Dermis blood vessel endothelial cell (primary cell): Measurements from ENCODE around the gene ADD1. TPM values are rescaled to one million over a fixed set of nuclear protein-coding genes. Genes with fewer than 3 reads are reported as not detected.

Experiments used
- DNase-seq: peaks from one replicate; pipeline ENCODE4 v3.0.0; 2010
- total RNA-seq: library from RNA; depleted of rRNA; stranded (reverse); fragments of >200 nt; gene quantifications from 2 replicates; pipeline ENCODE4 v1.2.3, GENCODE V29; 2014

Gene ADD1
- total RNA-seq, 1 donor from 2014 or later, result 168 TPM

DNA sequence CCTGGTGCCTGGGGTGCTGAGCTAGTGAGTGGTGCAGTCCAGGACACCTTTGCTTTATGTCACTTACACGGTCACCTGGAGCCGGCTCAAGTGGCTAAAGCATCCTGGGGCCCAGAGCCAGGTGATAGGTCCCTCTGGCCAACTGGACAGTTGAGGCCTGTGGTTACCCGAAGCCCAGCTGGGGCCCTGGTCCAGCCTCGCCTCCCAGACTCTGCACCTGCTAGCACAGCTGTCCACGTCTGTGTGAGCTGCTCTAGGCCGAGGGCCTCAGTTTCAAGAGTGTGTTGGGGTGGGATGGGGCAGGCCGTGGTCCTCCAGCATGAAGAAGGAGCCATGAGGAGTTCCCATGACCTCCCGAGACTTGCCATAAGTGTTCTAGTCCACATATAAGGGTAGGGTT lies 7.7 kb upstream of the ADD1 start:
- no peak for DNase-seq

GRCh38 chr4:2836391-2836859 lies 7.2 kb upstream of the ADD1 start:
- no peak for DNase-seq

DNA sequence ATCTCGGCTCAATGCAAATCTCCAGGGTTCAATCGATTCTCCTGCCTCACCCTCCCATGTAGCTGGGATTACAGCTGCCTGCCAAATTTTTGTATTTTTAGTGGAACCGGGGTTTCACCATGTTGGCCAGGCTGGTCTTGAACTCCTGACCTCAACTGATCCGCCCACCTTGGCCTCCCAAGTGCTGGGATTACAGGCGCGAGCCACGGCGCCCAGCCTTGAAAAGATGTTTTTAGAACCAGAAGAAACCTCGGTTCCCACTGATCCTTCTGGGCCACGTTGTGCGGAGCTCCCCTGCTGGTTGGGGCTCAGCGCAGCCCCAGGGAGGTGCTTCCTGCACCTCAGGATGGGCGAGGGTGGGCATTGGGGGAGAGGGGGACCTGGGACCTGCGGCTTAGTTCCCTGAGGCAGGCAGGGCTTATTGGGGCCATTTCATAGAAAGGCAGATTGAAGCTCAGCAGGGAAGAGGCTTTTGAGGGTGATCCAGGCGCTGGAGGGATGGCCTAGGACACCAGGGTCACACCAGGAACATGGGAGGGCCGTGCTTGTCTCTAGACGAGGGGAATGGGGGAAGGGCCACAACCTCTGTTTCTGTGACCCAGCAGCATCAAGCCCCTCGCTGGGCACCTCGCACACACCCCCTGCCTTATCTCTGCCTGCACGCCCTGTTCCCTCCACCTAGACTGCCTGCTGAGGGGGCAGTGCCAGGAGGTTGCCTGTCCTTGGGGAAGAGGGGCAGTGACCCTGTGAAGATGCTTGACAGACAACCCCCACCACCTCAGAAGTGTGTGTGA lies 6.3 kb upstream of the ADD1 start:
- DNase-seq, result no peak

DNA sequence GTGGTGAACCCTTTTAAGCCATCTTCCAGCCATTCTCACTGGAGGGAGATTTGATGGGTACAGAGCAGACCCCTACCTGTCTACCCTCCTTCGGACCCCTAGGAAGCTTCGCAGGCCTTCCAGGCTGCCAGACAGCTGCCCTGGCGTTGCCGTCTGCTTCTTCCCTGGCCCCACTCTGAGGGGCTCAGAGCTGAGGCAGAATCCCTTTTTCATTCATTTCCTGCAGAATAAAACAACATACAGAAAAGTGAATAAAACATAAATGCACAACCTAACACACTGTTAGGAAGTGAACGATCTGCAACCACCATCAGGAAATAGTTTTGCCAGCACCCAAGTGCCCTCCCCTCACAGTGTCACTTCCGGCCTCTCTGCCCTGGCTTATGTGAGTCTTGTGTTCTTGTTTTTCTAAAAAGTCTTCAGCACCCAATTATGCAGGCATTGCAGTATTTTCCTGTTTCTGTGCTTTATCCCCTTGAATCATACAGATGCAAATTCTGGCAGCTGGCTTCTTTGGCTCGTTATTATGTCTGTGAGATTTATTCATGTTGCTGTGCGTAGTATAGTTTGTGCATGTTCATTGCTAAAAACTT lies 5.6 kb upstream of the ADD1 start:
- DNase-seq, result peak; percentile 80

DNA sequence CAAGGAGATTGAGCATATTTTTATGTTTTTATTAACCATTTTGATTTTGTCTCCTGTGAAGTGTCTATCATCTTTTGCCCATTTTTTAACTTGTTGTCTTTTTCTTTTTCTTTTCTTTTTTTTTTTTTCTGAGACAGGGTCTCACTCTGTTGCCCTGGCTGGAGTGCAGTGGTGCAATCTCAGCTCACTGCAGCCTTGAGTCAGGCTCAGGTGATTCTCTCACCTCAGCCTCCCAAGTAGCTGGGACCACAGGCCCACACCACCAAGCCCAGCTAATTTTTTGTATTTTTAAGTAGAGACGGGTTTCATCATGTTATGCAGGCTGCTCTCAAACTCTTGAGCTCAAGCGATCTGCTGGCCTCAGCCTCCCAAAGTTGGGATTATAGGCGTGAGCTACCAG lies 4.6 kb upstream of the ADD1 start:
- no peak for DNase-seq

GRCh38 chr4:2842687-2843262 lies 869 bp upstream of the ADD1 start:
- no peak for DNase-seq

DNA sequence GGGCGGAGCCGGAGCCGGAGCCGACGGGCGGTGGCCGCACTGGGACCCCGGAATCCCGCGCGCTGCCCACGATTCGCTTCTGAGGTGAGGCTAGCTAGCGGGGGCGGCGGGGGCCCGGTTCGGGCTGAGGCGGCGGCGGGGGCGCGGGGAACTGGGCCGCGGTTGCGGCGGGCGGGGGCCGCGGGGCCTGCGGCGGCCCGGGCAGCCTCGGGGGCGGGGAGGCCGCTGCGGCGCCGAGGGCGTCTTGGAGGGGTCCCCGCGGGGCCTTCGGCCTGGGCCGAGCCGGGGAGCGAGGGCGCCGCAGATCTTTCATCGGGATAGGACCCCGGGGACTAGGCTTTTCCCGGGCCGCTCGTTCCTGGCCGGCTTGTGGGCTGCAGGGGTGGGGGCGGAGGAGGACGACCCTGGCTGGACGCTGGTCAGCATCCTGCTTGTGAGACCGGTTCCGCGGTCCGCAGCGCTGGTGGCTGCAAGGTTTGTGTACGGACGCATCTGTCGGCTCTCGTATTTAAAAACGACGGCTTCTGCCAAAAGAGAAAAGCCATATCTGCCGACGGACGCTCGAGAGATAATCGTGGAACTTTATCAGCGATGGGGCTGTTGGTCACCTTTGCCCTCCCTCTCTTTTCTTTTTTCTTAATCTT lies 419 bp downstream of the ADD1 start:
- peak; percentile 66 for DNase-seq

DNA sequence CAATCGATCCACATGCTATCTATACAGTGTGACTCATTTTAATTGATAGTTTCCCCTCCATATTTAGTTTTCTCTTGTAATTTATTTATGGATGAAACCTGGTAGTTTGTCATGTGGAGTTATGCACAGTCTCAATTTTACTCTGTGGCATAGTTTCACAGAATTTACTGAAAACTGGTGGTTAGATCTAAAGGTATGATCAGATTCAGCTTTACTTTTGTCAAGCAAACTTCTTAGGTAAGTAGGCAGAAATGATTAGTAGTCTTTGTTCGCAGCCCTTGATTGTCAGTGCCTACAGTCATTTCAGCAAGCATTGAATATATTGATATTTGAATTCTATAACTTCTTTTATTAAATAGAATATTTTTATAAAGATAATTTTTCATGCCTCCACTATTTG lies 2.5 kb downstream of the ADD1 start:
- no peak for DNase-seq

GRCh38 chr4:2847302-2847871 lies 3.7 kb downstream of the ADD1 start:
- DNase-seq, result no peak

DNA sequence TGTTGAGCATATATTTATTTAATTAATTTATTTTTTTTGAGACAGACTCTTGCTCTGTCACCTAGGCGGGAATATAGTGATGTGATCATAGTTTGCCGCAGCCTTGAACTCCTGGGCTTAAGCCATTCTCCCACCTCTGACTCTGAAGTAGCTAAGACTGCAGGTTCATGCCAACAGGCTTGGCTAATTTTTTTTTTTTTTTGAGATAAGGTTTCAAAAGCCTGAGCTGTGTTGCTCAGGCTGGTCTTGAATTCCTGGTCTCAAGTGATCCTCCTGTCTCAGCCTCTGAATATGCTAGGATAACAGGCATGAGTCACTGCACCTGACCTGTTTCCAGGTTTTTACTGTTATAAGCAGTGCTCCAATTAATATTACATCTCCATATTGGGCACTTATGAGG lies 4.8 kb downstream of the ADD1 start:
- DNase-seq, result no peak

DNA sequence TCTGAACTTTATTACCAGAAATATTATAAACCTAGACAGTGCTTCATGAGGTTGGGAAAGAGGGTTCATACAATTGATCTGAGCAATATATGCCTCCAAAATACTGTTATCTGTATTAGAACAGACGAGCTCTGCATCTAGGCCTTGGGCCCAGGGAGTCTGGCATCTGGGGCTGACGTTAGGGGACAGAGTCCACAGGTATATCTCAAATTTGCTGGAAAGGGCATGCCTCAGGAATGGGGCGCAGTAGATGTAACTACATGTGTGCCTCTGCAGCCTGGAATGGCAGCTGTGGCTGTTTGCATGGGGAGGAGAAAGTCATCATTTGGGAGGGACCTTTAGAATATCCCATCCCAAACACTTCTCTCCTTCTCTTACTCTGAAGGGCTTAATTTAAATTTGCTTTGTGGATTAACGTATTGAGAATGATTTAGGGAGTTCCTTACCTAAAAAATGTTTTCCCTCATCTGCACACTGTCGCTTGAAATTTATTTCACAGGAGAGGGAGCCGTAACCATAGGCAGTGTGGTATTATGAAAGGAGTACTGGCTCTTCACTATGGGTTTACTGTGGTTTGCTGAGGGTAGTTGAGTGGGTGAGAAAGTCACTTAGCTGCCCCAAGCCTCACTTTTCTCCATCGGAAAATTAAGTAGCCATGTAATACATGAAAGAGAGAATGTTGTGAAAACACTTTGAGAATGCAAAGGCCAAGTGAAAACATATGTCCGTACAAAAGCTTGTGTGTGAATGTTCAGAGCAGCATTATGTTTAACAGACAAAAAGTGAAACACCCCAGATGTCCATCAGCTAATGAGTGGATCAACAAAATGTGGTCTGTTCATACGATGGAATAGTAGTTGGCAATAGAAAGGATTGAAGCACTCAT lies 5.9 kb downstream of the ADD1 start:
- no peak for DNase-seq

DNA sequence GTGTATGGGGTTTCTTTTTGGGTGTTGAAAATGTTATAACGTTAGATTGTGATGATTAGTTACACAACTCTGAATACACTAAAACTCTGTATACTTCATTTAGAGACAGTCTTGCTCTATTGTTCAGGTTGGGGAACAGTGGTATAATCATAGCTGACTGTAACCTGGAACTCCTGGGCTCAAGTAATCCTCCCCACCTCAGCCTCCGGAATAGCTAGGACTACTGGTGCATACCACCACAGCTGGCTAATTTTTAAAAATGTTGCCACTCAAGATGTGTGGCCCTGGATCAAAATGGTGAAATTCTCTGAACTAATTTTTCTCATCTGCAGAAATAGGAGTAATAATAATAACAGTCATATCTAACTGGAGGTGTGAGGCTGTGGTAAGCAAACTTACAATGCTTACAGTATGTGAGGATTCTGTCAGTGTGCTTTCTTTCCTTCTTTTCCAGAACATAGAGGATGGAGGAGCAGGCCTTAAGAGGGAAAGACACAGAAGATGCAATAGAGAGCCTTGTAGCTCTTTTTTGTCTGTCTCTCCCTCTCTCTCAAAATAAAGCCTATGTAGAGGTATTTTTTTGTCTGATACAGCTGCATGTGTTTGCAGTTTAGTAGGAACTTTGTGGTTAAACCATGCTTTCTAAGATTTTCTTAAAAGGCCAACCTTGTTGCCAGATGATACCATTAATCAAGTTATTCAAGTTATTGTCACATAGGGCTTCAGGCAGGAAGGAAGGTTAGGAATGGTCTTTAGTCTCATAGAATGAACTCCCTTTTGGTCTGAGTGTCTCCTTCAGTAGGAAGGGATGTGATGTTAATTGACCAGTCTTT lies 7.5 kb downstream of the ADD1 start:
- DNase-seq, result no peak

DNA sequence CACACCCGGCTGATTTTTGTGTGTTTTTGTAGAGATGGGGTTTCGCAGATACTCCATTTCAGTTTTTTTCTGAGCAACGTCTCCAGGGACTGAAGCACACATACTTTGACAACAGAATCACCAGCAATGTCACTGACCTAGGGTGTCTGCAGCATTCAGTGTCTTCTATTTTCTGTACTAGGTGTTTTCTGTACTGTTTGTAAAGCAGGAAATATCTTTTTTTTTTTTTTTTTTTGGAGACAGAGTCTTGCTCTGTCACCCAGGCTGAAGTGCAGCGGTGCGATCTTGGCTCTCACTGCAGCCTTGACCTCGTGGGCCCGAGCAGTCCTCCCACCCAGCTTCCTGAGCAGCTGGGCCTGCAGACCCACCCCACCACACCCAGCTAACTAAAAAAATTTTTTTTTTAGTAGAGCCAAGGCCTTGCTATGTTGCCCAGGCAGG lies 8.9 kb downstream of the ADD1 start:
- DNase-seq, result no peak

- DNase-seq, result no peak
Measured at GRCh38 chr4:2855584-2855983, 11.9 kb downstream of the ADD1 start.

- no peak for DNase-seq
Measured at GRCh38 chr4:2856266-2856665, 12.6 kb downstream of the ADD1 start.

DNA sequence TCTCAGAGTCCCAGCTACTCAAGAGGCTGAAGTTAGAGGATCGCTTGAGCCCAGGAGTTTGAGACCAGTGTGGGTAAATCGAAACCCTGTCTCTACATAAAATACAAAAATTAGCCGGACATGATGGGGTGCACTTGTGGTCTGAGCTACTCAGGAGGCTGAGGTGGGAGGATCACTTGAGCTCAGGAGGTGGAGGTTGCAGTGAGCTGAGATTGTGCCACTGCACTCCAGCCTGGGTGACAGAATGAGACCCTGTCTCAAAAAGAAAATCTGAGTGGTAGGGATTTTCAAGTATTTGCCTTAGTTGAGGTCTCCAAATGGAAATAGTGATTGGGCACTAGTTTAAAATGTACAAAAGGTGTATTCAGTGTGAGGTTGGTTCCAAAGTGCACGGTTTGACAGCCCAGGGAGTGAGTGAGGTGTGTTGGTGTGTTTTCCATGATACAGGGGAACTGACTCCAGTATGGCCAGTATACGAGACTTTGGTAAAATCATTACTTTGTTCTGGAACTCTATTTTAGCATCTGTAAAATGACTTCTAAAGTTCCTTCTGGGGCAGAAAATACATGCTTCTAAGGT lies 13.8 kb downstream of the ADD1 start:
- no peak for DNase-seq

DNA sequence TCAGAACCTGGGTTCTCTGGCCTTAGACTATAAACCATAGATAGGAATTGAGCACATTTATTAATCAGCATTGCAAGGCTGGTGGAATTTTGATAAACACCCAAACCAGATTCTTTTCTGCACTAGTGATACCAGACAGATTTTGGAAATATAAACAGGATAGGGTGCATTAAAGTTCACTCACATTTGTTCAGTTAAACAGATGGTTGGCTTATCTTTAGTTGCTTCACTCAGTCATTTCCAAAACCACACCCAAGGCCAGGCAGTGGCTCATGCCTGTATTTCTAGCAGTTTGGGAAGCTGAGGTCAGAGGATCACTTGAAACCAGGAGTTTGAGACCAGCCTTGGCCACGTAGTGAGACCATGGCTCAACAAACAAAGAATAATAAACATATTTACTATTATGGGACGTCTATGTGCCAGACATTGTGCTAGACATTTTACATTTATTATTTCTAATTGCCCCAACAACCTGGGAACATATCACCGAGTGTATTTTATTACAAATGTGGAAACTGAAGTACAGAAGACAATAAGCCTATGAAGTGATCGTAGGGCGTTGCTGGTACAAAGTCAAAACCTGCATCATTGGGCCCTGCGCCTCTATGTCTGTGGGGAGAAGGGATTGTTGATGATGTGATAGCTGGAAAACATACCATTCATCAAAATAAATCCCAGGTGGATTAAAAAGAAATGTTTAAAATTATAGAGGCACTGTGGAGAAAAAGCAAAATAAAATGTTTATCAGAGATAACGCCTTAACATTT lies 15.0 kb downstream of the ADD1 start:
- no peak for DNase-seq

- no peak for DNase-seq
Measured at GRCh38 chr4:2859514-2859913, 15.9 kb downstream of the ADD1 start.

- peak; percentile 67 for DNase-seq
Measured at GRCh38 chr4:2860391-2861348, 17.0 kb downstream of the ADD1 start.
